GM10266 (cell line): ENCODE results near the gene DDX51.

Experiments
- DNase-seq: peaks from one replicate; pipeline ENCODE4 v3.0.0; 2012; ENCODE audit errors: extremely low spot score
- TF ChIP-seq, protein P1 (sequence below): IDR thresholded peaks from 2 replicates; pipeline ENCODE4 v1.5.1; 2012; ENCODE audit warnings: mild to moderate bottlenecking, low read depth; ENCODE audit not compliant: control insufficient read depth, insufficient read depth; ENCODE audit errors: missing control alignments

DDX51 gene

GRCh38 chr12:132145334-132145733 is 1.2 kb upstream of the DDX51 start:
- DNase-seq, result no peak
- TF ChIP-seq, protein P1, sequence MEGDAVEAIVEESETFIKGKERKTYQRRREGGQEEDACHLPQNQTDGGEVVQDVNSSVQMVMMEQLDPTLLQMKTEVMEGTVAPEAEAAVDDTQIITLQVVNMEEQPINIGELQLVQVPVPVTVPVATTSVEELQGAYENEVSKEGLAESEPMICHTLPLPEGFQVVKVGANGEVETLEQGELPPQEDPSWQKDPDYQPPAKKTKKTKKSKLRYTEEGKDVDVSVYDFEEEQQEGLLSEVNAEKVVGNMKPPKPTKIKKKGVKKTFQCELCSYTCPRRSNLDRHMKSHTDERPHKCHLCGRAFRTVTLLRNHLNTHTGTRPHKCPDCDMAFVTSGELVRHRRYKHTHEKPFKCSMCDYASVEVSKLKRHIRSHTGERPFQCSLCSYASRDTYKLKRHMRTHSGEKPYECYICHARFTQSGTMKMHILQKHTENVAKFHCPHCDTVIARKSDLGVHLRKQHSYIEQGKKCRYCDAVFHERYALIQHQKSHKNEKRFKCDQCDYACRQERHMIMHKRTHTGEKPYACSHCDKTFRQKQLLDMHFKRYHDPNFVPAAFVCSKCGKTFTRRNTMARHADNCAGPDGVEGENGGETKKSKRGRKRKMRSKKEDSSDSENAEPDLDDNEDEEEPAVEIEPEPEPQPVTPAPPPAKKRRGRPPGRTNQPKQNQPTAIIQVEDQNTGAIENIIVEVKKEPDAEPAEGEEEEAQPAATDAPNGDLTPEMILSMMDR, result no peak

DNA sequence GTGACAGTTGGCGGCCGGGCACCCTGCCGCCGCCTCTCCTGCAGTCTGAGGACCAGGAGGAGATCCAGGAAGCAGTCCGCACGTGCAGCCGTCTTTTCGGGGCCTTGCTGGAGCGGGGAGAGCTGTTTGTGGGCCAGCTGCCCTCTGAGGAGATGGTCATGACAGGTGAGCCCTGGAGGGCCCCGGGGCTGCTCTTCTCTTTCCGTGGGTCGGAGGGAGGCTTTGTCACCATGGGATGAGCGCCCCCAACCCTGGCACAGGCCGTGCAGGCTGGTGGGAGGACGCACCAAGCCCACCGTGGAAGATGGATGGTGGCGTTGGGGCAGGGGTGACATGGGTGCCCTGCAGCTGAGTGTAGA is 670 bp upstream of the DDX51 start:
- DNase-seq, result no peak
- TF ChIP-seq, protein P1, result no peak

DNA sequence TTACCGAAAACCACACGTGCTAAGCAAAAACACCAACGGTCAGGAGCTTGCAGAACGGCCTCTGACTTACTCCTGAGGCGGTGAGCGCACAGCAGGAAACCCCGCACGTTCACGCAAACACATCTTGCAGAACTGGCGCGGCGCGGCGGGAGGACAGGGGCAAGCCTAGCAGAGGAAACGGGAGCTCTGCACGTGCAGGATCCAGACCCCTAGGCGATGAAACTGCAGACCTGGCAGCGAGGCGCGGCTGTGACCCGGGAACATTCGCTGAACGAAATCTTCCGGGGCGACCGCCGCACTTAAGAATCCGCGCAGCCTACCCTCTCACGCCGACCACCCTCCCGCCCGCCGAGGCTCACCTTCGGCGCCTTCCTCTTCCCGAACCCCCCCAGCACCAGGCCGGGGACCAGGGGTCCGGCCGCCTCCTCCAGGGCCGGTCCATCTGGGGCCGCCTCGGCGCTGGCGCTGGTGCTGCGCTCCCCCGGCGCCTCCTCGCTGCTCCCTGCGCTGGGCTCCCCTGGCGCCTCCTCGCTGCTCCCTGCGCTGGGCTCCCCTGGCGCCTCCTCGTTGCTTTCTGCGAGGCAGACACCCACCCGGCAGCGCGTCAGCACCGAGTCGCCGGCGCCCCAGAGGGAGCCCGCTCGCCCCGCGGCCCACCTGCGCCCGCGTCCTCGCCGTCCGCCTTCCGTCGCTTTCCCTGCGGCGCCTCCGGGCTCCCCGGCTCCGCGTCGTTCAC is 615 bp downstream of the DDX51 start:
- TF ChIP-seq, protein P1, result no peak
- DNase-seq, result no peak

- TF ChIP-seq, protein P1, result no peak
- no peak for DNase-seq
These were observed 1.3 kb downstream of the DDX51 start for GRCh38 chr12:132142679-132143335.

- DNase-seq, result no peak
- TF ChIP-seq, protein P1, result no peak
These were observed 2.0 kb downstream of the DDX51 start for GRCh38 chr12:132141976-132142678.

- no peak for DNase-seq
- TF ChIP-seq, protein P1, result no peak
These were observed 2.9 kb downstream of the DDX51 start for GRCh38 chr12:132140918-132141841.
